DOHH2 (cell line): ENCODE results near the gene F8.

Source experiments
- H3F3A ChIP-seq: fragments of 200-600 bp; sonication (generic), shearing (Covaris generic); 2 replicates; pipeline ENCODE4 v1.6.0; 2016; ENCODE audit warnings: antibody characterized with exemption, mild to moderate bottlenecking; ENCODE audit not compliant: control insufficient read depth, insufficient read depth
- H3K27ac ChIP-seq: fragments of 200-600 bp; sonication (generic); 2 replicates; pipeline ENCODE4 v1.5.1; 2014; ENCODE audit warnings: low read depth, mild to moderate bottlenecking, low read length, moderate library complexity
- H3K27me3 ChIP-seq: fragments of 200-600 bp; sonication (generic); 2 replicates; pipeline ENCODE4 v1.6.1; 2014; ENCODE audit warnings: mild to moderate bottlenecking, low read length, mixed read lengths; ENCODE audit not compliant: control insufficient read depth
- H3K36me3 ChIP-seq: fragments of 200-600 bp; sonication (generic); 2 replicates; pipeline ENCODE4 v1.6.1; 2014; ENCODE audit warnings: mild to moderate bottlenecking, low read length, moderate library complexity, mixed read lengths; ENCODE audit not compliant: control insufficient read depth
- H3K4me1 ChIP-seq: fragments of 200-600 bp; sonication (generic); 2 replicates; pipeline ENCODE4 v1.6.1; 2014; ENCODE audit warnings: mild to moderate bottlenecking, low read length, mixed read lengths; ENCODE audit not compliant: control insufficient read depth
- H3K4me2 ChIP-seq: fragments of 200-600 bp; sonication (generic); 2 replicates; pipeline ENCODE4 v1.6.0; 2014; ENCODE audit warnings: mild to moderate bottlenecking, low read length, moderate library complexity
- H3K4me3 ChIP-seq: fragments of 200-600 bp; sonication (generic); 2 replicates; pipeline ENCODE4 v1.5.1; 2014; ENCODE audit warnings: mild to moderate bottlenecking, low read length, mixed read lengths
- H3K79me2 ChIP-seq: fragments of 200-600 bp; sonication (generic); 2 replicates; pipeline ENCODE4 v1.6.1; 2014; ENCODE audit warnings: mild to moderate bottlenecking, low read length, mixed read lengths; ENCODE audit not compliant: control insufficient read depth
- H3K9me2 ChIP-seq: fragments of 200-600 bp; sonication (generic); replicated peaks from 2 replicates; pipeline ENCODE4 v1.6.1; 2014; ENCODE audit warnings: mild to moderate bottlenecking, low read length, mixed read lengths; ENCODE audit not compliant: control insufficient read depth
- H3K9me3 ChIP-seq: fragments of 200-600 bp; sonication (generic); 2 replicates; pipeline ENCODE4 v1.6.1; 2014; ENCODE audit warnings: antibody characterized with exemption, low read length, mixed read lengths; ENCODE audit not compliant: control insufficient read depth, insufficient read depth
- H4K20me1 ChIP-seq: fragments of 200-600 bp; sonication (generic); 2 replicates; pipeline ENCODE4 v1.6.0; 2014; ENCODE audit warnings: low read depth, mild to moderate bottlenecking, antibody characterized with exemption, low read length, moderate library complexity; ENCODE audit not compliant: control insufficient read depth, insufficient read depth
- EZH2phosphoT487 ChIP-seq: fragments of 200-600 bp; sonication (generic); IDR thresholded peaks from 2 replicates; pipeline ENCODE4 v1.6.1; 2017; ENCODE audit warnings: borderline replicate concordance, mild to moderate bottlenecking, antibody characterized with exemption, low read length, moderate library complexity, mixed read lengths
- TF ChIP-seq, protein P1 (sequence below): fragments of 200-600 bp; sonication (generic); IDR thresholded peaks from one replicate; pipeline ENCODE4 v1.5.1; 2014; ENCODE audit warnings: antibody characterized with exemption, mild to moderate bottlenecking, low read depth, low read length; ENCODE audit not compliant: poor library complexity, severe bottlenecking

The F8 gene

DNA sequence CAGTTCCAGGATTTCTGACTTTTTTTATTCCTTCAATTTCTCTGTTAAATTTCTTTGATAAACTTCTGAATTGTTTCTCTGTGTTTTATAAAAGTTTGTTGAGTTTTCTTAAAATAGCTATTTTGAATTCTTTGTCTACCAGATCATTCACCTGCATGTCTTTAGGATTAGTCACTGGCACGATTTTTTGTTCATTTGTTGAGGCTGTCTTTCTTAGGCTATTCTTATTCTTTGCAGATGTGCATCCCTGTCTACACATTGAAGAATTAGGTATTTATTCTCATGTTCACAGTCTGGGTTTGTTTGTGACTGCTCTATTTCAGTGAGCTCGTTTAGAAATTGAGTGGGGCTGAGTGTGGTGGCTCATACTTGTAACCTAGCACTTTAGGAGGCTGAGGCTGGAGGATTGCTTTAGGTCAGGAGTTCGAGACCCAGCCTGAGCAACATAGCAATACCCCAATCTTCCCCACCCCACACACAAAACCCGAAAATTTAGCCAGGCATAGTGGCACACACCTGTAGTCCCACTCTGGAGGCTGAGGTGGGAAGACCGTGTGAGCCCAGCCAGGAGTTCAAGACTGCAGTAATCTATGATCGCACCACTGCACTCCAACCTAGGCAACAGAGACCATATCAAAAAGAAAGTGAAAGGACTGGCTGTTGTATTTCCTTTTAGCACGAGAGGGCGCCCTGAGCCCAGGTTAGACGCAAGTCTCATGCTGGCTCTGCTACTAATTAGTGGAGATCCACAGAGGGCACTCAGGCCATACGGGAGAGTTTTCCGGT lies 42.0 kb downstream of the F8 start:
- no peaks in the 10 kb centered on the region for H3K9me2 ChIP-seq
- no peaks in the 10 kb centered on the region for H4K20me1 ChIP-seq
- no peaks in the 10 kb centered on the region; the same call in 1 of the 2 replicates for H3K4me1 ChIP-seq
- H3K36me3 ChIP-seq: no peaks in the 10 kb centered on the region
- H3K27me3 ChIP-seq: no peaks in the 10 kb centered on the region
- TF ChIP-seq, protein P1, sequence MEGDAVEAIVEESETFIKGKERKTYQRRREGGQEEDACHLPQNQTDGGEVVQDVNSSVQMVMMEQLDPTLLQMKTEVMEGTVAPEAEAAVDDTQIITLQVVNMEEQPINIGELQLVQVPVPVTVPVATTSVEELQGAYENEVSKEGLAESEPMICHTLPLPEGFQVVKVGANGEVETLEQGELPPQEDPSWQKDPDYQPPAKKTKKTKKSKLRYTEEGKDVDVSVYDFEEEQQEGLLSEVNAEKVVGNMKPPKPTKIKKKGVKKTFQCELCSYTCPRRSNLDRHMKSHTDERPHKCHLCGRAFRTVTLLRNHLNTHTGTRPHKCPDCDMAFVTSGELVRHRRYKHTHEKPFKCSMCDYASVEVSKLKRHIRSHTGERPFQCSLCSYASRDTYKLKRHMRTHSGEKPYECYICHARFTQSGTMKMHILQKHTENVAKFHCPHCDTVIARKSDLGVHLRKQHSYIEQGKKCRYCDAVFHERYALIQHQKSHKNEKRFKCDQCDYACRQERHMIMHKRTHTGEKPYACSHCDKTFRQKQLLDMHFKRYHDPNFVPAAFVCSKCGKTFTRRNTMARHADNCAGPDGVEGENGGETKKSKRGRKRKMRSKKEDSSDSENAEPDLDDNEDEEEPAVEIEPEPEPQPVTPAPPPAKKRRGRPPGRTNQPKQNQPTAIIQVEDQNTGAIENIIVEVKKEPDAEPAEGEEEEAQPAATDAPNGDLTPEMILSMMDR: peak; percentile 59
- TF ChIP-seq EZH2phosphoT487: no peak
- no peaks in the 10 kb centered on the region for H3K79me2 ChIP-seq
- H3K4me3 ChIP-seq: no peak overlapping the region
- H3K27ac ChIP-seq: no peak overlapping the region
- no peaks in the 10 kb centered on the region for H3F3A ChIP-seq
- no peaks in the 10 kb centered on the region for H3K9me3 ChIP-seq
- H3K4me2 ChIP-seq: peak overlapping the region; percentile 41

DNA sequence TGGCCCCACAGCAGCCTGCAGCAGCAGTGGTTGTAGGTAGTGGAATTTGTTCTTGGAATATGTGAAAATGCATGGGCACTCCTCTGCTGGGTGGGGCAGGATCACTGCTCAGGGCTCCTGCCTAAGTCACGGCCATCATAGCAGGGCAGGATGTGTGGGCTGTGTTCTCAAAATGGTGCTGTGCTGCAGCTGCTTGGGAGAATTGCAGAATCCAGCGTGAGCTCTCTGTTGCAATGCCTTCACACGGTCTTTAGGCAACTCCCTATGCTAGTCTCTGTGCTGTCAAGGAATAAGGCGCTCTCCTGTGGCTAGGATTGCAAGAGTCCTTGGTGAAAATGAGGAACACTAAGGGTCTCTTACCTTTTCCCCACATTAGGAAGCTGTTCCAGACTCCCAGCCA lies 42.9 kb downstream of the F8 start:
- H3F3A ChIP-seq: no peaks in the 10 kb centered on the region
- TF ChIP-seq EZH2phosphoT487: no peak
- H3K9me3 ChIP-seq: no peaks in the 10 kb centered on the region
- no peak overlapping the region for H3K4me3 ChIP-seq
- no peaks in the 10 kb centered on the region for H3K36me3 ChIP-seq
- H3K9me2 ChIP-seq: no peaks in the 10 kb centered on the region
- H3K27ac ChIP-seq: no peak overlapping the region
- no peak overlapping the region for H3K4me2 ChIP-seq
- H4K20me1 ChIP-seq: no peaks in the 10 kb centered on the region
- no peaks in the 10 kb centered on the region for H3K79me2 ChIP-seq
- H3K4me1 ChIP-seq: no peaks in the 10 kb centered on the region; the same call in 1 of the 2 replicates
- H3K27me3 ChIP-seq: no peaks in the 10 kb centered on the region

DNA sequence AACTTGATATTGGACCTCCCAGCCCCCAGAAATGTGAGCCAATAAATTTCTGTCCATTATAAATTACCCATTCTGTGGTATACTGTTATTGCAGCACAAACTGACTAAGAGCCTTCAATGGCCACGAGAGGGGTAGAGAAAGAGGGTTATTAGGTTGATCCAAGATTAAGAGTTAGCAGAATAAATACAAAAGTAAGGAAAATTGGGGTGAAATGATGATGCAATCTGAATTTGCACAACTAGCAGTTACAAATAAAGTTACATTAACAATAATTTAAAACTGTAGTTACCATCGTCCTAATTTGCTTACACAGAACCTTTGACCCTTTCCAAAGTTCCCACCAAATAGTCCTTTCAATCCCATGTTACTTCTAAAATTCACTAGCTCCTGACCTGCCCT lies 54.2 kb downstream of the F8 start:
- no peaks in the 10 kb centered on the region for H3K9me3 ChIP-seq
- no peaks in the 10 kb centered on the region for H3K79me2 ChIP-seq
- no peak overlapping the region for H3K4me2 ChIP-seq
- no peaks in the 10 kb centered on the region for H3K27me3 ChIP-seq
- H3K27ac ChIP-seq: no peak overlapping the region
- H3K9me2 ChIP-seq: no peaks in the 10 kb centered on the region
- no peaks in the 10 kb centered on the region for H3F3A ChIP-seq
- no peaks in the 10 kb centered on the region for H4K20me1 ChIP-seq
- TF ChIP-seq, protein P1: no peak
- no peak for TF ChIP-seq EZH2phosphoT487
- no peaks in the 10 kb centered on the region for H3K36me3 ChIP-seq
- no peak overlapping the region for H3K4me3 ChIP-seq
- no peaks in the 10 kb centered on the region for H3K4me1 ChIP-seq

DNA sequence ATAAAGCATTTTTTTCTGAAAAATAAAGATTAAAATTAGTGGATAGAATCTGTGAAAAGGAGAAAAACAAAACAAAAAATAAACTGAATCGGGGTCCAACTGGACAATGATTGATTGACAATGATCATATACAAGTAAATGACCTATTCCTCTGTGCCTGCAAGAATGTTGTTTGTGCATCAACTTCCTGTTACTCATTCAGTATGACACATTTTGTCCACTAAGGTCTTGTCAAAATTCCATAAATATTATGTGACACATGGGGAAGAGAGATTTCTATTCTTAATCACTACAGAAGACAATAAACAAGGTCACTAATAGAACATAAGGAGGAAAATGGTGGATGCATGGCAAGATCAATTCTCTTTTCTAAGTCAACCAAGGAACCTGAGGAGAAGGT lies 54.9 kb downstream of the F8 start:
- H3K27ac ChIP-seq: no peak overlapping the region
- H3K4me2 ChIP-seq: no peak overlapping the region
- no peaks in the 10 kb centered on the region for H3K4me1 ChIP-seq
- no peaks in the 10 kb centered on the region for H3K27me3 ChIP-seq
- H3K9me2 ChIP-seq: no peaks in the 10 kb centered on the region
- H3K9me3 ChIP-seq: no peaks in the 10 kb centered on the region
- H3K79me2 ChIP-seq: no peaks in the 10 kb centered on the region
- no peaks in the 10 kb centered on the region for H4K20me1 ChIP-seq
- H3F3A ChIP-seq: no peaks in the 10 kb centered on the region
- H3K36me3 ChIP-seq: no peaks in the 10 kb centered on the region
- H3K4me3 ChIP-seq: no peak overlapping the region
- TF ChIP-seq, protein P1: no peak
- no peak for TF ChIP-seq EZH2phosphoT487
